ENCODE results near the gene OSBP2. TPM values are rescaled to one million over a fixed set of nuclear protein-coding genes. Genes with fewer than 3 reads are reported as not detected.

The OSBP2 gene
- total and polyA plus RNA-seq, 9 donors, result 1.3 to 5.1 (median 1.4) TPM

GRCh38 chr22:30821381-30821780 is 126.7 kb downstream of the OSBP2 start:
- intact Hi-C loops (cut with DNase I), result no loop called here
- no peaks in the 10 kb centered on the region for H3K9me3 ChIP-seq
- no peak overlapping the region for H3K4me3 ChIP-seq
- H3K27me3 ChIP-seq, result no peaks in the 10 kb centered on the region
- 87 to 89% (median 87%) methylated on average over 12 of the region's 12 CpGs for WGBS, 3 donors
- DNase-seq, result no peak
- H3K36me3 ChIP-seq, result no peaks in the 10 kb centered on the region
- H3K27ac ChIP-seq, result no peak overlapping the region
- H3K4me1 ChIP-seq (ENCODE audit: insufficient read depth), result no peaks in the 10 kb centered on the region
- no peak for TF ChIP-seq CTCF (IDR thresholded peaks at IDR 0.05)
- no peak for TF ChIP-seq EP300 (IDR thresholded peaks at IDR 0.05)
- no peak for TF ChIP-seq POLR2A (IDR thresholded peaks at IDR 0.05)

- WGBS, 3 donors, result 29 to 34% (median 34%) methylated on average over 8 of the region's 8 CpGs
- Histone ChIP-seq H3K36me3 (no peaks in the 10 kb centered on the region), H3K27me3 (no peaks in the 10 kb centered on the region), H3K27ac (no peak overlapping the region), H3K4me1 (ENCODE audit: insufficient read depth) (no peaks in the 10 kb centered on the region), H3K9me3 (no peaks in the 10 kb centered on the region), H3K4me3 (no peak overlapping the region)
- no peak for DNase-seq
- intact Hi-C loops (cut with DNase I), result no loop called here
- TF ChIP-seq POLR2A (IDR thresholded peaks at IDR 0.05), result no peak
- no peak for TF ChIP-seq EP300 (IDR thresholded peaks at IDR 0.05)
- no peak for TF ChIP-seq CTCF (IDR thresholded peaks at IDR 0.05)
Measured at GRCh38 chr22:30821863-30822215, 127.2 kb downstream of the OSBP2 start.

- DNase-seq, result no peak
- Histone ChIP-seq H3K4me1 (ENCODE audit: insufficient read depth) (no peaks in the 10 kb centered on the region), H3K27me3 (no peaks in the 10 kb centered on the region), H3K36me3 (no peaks in the 10 kb centered on the region), H3K4me3 (no peak overlapping the region), H3K9me3 (no peaks in the 10 kb centered on the region), H3K27ac (no peak overlapping the region)
- intact Hi-C loops (cut with DNase I), result no loop called here
- 2 to 3% (median 3%) methylated on average over 58 to 87 of the region's 87 CpGs for WGBS, 3 donors
- TF ChIP-seq CTCF (IDR thresholded peaks at IDR 0.05), result no peak
- TF ChIP-seq EP300 (IDR thresholded peaks at IDR 0.05), result no peak
- no peak for TF ChIP-seq POLR2A (IDR thresholded peaks at IDR 0.05)
Measured at GRCh38 chr22:30822216-30823014, 127.7 kb downstream of the OSBP2 start.

- Histone ChIP-seq H3K4me3 (no peak overlapping the region), H3K27ac (no peak overlapping the region), H3K9me3 (no peaks in the 10 kb centered on the region), H3K4me1 (ENCODE audit: insufficient read depth) (no peaks in the 10 kb centered on the region), H3K27me3 (no peaks in the 10 kb centered on the region), H3K36me3 (no peaks in the 10 kb centered on the region)
- no peak for TF ChIP-seq POLR2A (IDR thresholded peaks at IDR 0.05)
- intact Hi-C loops (cut with DNase I), result no loop called here
- no peak for DNase-seq
- WGBS, 3 donors, result 20 to 30% (median 24%) methylated on average over 11 of the region's 11 CpGs
Measured at GRCh38 chr22:30823015-30823370, 128.3 kb downstream of the OSBP2 start.

- intact Hi-C loops (cut with DNase I), result no loop called here
- Histone ChIP-seq H3K27me3 (no peaks in the 10 kb centered on the region), H3K36me3 (no peaks in the 10 kb centered on the region), H3K4me1 (ENCODE audit: insufficient read depth) (no peaks in the 10 kb centered on the region), H3K27ac (no peak overlapping the region), H3K9me3 (no peaks in the 10 kb centered on the region), H3K4me3 (no peak overlapping the region)
- TF ChIP-seq POLR2A (IDR thresholded peaks at IDR 0.05) (no peak), CTCF (IDR thresholded peaks at IDR 0.05) (no peak), EP300 (IDR thresholded peaks at IDR 0.05) (no peak)
- WGBS, 3 donors, result 88 to 91% (median 89%) methylated on average over 8 of the region's 8 CpGs
- no peak for DNase-seq
Measured at GRCh38 chr22:30824096-30824495, 129.4 kb downstream of the OSBP2 start.
